GM12873 (cell line): Measurements from ENCODE around the gene INO80.

Experiments used
- CTCF ChIP-seq: IDR thresholded peaks from 2 replicates; pipeline ENCODE4 v1.5.1; 2012; ENCODE audit warnings: low read depth, mild to moderate bottlenecking, moderate library complexity, low read length, control low read depth; ENCODE audit not compliant: insufficient read depth; ENCODE audit errors: missing control alignments

The INO80 gene

DNA sequence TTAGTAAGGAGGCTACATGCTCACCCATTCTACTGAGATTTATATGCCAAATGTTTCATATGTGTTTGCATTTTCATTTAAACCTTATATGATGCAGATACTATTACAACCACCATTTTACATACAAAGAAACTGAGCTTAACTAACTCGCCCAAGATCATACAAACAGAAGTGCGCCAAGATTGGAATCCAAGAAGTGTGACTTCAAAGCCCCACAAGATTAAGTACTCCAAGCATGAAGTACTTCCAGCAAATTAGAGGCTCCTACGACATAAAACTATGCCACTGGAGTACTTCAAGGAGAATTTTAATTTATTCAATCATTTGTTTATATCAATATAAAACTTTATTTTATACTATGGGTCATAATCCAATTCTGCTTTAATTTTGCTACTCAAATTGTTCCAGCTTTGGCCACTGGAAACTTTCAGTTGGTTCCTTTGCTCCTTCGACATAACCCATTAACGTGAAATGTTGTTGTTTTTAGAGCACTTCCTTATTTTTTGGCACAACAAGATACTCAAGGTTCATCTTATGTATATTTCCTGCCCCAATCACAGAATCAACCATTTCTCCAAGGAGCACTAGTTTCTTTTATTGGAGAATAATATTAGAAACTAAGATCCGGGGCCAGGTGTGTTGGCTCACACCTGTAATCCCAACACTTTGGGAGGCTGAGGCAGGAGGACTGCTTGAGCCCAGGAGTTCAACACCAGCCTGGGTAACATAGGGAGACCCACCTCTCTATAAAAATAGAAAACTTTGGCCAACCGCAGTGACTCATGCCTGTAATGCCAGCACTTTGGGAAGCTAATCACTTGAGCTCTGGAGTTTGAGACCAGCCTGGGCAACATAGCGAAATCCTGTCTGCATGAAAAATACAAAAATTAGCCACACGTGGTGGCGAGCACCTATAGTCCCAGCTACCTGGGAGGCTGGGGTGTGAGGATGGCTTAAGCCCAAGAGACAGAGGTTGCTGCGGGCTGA, 10.4 kb downstream of the INO80 start:
- TF ChIP-seq CTCF: no peak

- TF ChIP-seq CTCF: no peak
Observed at GRCh38 chr15:41104234-41104633, 11.8 kb downstream of the INO80 start.

DNA sequence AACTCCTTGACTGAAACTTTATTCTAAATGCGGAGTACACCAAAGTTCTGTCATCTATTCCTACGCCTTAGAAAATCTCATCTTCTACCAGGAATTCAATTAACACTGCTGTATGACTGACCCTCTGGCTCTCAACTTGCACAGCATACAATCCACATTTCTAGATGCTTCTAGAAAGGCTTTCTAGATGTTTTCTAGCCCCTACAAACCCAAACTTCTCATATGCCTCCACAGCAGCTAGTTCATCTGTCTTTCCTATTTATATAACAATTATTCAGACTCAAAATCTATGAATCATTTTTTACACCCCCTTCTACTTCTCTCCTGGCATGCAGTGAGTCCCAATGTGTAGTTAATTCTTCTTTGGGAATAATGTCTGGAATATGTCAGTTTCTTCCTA, 13.2 kb downstream of the INO80 start:
- TF ChIP-seq CTCF: no peak

GRCh38 chr15:41096178-41096577, 19.9 kb downstream of the INO80 start:
- TF ChIP-seq CTCF: no peak

- TF ChIP-seq CTCF: no peak
Observed at GRCh38 chr15:41085029-41085428, 31.1 kb downstream of the INO80 start.

DNA sequence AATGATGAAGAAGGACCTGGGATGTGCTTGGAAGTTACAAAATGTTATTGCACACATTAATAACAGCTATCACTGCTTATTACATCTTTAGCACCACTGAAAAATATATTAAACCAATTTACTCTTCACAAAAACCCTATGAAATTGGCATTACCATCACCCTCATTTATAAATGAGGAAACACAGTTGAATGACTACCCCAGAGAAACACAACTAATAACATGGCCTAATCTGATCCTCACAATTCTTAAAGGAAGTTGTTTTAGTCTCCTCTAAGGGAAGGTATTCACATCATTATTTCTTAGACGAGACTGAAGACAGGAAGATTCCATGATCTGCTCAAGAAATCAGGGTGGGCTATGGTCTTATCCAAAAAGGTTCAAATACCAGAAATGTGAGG, 35.9 kb downstream of the INO80 start:
- TF ChIP-seq CTCF: no peak

- no peak for TF ChIP-seq CTCF
Observed at GRCh38 chr15:41079717-41080116, 36.4 kb downstream of the INO80 start.
